A673 (cell line): Measurements from ENCODE around the gene MLLT11.

Experiments used
- EZH2 ChIP-seq: fragments of 200-600 bp; sonication (generic); IDR thresholded peaks from 2 replicates; pipeline ENCODE4 v1.6.1; 2017; ENCODE audit warnings: borderline replicate concordance, low read depth, mild to moderate bottlenecking, mixed read lengths, antibody characterized with exemption, low read length; ENCODE audit not compliant: poor library complexity, severe bottlenecking
- TF ChIP-seq, protein P1 (sequence below): fragments of 300-800, 200-600 bp; sonication (generic); conservative IDR thresholded peaks from 2 replicates; pipeline ENCODE4 v1.5.1; 2017; ENCODE audit warnings: low read depth, mild to moderate bottlenecking, antibody characterized with exemption, low read length, moderate library complexity, mixed read lengths

DNA sequence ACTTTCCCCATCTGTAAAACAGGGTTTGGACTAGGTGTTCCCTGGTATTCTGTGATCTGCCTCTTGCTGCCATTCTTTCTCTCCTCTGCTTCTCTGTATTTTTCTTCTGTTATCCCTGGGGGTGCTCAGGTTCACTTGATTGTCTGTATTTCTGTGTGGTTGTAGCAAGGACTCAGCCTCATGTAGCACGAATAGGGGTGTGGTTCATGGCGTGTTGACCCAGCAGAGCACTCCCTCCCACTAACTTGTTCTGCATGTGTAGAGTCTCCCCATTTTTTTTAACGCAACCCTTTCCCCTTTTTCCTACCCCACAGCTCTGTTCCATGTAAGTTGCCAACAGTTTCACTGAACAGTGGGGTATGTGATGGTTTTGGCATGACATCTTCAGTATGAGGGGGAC lies 25.0 kb upstream of the MLLT11 start:
- TF ChIP-seq, protein P1, sequence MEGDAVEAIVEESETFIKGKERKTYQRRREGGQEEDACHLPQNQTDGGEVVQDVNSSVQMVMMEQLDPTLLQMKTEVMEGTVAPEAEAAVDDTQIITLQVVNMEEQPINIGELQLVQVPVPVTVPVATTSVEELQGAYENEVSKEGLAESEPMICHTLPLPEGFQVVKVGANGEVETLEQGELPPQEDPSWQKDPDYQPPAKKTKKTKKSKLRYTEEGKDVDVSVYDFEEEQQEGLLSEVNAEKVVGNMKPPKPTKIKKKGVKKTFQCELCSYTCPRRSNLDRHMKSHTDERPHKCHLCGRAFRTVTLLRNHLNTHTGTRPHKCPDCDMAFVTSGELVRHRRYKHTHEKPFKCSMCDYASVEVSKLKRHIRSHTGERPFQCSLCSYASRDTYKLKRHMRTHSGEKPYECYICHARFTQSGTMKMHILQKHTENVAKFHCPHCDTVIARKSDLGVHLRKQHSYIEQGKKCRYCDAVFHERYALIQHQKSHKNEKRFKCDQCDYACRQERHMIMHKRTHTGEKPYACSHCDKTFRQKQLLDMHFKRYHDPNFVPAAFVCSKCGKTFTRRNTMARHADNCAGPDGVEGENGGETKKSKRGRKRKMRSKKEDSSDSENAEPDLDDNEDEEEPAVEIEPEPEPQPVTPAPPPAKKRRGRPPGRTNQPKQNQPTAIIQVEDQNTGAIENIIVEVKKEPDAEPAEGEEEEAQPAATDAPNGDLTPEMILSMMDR: no peak
- TF ChIP-seq EZH2: no peak
